DMS79 treated with DMSO at 0.1 percent for 48 hours (cell line): ENCODE results near the gene ATXN7L1.

Experiments
- DNase-seq: peaks from one replicate; lab custom pipeline; 2025; lab: John Stamatoyannopoulos, UW

ATXN7L1 gene, protein sequence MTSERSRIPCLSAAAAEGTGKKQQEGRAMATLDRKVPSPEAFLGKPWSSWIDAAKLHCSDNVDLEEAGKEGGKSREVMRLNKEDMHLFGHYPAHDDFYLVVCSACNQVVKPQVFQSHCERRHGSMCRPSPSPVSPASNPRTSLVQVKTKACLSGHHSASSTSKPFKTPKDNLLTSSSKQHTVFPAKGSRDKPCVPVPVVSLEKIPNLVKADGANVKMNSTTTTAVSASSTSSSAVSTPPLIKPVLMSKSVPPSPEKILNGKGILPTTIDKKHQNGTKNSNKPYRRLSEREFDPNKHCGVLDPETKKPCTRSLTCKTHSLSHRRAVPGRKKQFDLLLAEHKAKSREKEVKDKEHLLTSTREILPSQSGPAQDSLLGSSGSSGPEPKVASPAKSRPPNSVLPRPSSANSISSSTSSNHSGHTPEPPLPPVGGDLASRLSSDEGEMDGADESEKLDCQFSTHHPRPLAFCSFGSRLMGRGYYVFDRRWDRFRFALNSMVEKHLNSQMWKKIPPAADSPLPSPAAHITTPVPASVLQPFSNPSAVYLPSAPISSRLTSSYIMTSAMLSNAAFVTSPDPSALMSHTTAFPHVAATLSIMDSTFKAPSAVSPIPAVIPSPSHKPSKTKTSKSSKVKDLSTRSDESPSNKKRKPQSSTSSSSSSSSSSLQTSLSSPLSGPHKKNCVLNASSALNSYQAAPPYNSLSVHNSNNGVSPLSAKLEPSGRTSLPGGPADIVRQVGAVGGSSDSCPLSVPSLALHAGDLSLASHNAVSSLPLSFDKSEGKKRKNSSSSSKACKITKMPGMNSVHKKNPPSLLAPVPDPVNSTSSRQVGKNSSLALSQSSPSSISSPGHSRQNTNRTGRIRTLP

DNA sequence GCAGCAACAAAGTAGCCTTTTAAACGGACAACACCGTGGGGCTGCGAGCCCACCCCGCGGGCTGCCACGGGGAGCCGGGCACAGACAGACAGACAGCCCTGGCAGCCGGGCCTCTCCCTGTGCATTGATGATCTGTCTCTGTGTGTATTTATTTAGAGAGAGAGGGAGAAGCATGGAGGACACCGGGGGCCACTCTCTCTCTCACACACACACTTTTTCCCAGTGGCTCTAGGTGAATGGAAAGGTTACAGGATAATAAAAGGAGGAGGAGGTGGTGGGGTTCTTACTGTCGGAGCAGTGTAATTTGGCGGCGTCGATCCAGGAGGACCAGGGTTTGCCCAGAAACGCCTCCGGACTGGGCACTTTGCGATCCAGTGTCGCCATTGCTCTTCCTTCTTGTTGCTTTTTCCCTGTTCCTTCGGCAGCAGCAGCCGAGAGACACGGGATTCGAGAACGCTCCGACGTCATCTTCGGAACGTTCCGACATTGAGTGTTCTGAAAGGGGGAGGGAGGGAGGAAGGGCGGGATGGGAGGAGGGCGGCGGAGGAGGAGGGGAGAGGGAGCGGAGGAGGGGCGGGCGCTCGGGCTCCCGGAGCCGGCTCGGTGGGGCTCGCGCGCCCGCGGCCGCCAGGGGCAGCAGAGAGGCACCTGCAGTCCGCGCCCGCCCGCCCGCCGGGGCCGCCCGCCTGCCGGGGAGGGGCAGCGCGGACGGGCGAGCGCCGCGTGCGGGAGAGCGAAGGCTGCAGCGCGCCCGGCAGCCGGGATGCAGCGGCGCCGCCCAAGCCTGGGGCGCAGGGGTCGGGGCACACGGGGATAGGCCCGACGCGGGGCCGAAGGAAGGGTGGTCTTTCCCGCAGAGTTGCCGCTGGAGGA is at the start of gene ATXN7L1:
TSS of gene ATXN7L1 (minus strand) at position 509 of the 873 bp plus-strand sequence. CDS start at position 468, 41 bp downstream.
- peak; percentile 92 for DNase-seq

DNA sequence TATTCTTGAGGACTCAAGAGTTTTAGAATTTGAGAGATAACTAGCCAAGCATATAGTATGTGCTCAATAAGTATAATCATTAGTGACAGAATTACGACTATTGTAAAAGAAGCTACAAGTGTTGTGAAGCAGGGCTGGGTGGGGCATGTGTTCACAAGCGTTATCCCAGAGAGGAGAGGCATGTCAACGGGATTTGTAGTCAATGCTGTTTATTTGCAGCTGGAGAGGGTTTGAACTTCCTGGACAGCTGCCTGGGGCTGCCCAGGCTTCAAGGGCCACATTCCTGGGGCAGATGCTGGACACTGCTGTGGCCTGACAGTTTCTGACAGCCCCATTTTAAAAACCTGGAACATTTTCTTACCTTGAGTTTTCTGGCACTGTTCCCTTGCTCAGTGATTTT is 49.7 kb upstream of the ATXN7L1 start:
- no peak for DNase-seq

DNA sequence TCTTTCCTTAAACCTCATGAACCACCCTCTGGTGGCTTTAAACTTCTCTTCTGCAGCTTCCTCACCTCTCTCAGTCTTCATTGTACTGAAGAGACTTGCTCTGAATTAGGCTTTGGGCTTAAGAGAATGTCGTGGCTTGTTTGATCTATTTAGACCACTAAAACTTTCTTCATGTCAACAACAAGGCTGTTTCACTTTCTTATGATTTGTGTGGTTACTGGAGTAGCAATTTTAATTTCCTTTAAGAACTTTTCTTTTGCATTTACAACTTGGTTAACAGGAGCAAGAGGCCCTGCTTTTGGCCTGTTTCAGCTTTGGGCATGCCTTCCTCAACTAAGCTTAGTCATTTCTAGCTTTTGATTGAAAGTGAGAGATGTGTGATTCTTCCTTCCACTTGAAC is 48.5 kb upstream of the ATXN7L1 start:
- DNase-seq = no peak

DNA sequence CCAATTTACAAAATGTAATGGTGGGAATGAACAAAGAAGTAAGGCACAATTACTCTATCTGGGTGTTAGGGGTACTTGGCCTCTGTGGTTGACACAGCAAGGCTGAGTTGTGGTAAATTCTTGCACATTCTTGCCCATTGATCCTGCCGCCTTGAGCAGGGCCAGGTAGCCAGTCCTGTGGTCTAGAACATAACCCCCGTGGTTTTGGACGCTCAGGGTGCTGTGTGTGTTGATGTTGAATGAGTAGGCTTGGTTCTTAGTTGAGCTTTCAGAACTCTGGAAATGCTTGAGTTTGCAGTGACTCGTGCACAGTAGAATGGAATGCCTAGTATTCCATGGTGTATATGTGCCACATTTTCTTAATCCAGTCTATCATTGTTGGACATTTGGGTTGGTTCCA is 44.4 kb upstream of the ATXN7L1 start:
- DNase-seq = no peak

DNA sequence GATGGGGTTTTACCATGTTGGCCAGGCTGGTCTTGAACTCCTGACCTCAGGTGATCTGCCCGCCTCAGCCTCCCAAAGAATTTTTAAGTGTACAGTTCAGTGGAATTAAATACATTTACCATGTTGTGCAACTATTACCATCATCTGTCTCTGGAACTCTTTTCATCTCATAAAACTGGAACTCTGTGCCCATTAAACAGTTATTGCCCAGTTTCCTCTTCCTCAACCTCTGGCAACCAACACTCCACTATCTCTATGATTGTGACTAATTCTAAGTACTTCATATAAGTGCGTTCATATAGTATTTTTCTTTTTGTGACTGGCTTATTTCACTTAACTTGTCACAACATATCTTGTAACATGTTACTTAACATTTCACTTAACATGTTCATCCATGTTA is 41.3 kb upstream of the ATXN7L1 start:
- DNase-seq = no peak

DNA sequence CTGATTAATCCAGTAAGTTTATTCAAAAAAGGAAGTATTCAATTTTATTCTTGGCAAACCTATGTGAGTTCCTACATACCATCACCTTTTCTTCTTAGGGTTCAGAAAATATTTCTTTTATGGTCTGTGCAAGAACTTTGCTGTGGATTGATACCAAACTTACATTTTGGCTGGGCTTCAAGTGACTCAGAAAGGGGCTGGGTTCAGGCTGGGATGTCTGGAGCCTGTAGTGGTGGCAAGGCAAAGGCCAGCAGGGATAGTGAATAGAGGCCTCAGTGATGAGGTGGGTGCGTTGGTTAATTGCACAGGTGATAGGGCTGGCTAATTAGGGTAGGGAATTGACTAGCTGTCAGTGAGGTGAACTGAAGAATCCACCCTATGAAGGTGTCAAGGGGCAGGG is 40.2 kb upstream of the ATXN7L1 start:
- no peak for DNase-seq

DNA sequence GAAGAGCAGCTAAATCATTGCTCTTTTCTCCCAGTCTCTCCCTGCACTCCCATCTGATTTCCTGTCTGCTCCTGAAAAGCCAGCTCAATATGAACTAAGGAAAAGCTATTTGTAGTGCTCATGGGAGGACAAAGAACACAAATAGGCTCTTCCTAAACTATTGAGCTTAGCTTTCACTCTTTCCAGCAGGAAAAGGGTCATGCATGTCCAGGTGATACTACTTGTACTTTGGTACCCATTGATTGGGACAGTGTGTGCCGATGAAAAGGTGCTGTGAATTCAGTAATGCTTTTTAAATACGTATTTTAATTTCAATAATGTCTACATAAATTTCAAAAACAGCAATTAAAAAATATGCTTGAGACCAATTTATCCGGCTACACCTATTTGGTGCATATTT is 37.5 kb upstream of the ATXN7L1 start:
- DNase-seq = no peak

DNA sequence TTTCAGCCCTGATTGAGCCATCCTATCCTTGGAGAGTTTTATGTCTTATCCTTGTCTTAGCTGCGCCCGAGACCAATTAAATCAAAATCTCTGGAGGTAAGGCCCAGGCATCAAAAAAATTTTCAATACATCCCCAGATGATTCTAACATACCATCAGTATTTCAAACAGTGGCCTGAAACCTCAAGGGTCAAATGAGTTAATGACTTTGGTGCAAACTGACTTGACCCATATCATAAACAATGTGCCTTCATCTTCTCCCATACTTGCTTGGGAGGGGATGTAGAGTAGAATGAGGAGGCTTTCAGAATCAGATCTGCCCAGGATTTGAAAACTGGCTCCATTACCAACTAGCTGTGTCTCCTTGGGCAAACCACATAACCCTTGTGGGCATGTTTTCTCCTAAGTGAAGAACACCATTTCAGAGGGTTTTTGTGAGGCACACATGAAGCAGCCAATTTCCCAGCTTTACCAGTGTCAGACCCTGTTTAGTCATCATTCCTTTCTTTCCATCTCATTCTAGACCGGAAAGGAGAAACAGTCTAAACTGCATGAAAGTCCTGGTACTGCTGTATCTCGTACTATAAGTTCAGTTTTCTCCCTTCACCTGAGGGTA is 35.7 kb upstream of the ATXN7L1 start:
- no peak for DNase-seq

DNA sequence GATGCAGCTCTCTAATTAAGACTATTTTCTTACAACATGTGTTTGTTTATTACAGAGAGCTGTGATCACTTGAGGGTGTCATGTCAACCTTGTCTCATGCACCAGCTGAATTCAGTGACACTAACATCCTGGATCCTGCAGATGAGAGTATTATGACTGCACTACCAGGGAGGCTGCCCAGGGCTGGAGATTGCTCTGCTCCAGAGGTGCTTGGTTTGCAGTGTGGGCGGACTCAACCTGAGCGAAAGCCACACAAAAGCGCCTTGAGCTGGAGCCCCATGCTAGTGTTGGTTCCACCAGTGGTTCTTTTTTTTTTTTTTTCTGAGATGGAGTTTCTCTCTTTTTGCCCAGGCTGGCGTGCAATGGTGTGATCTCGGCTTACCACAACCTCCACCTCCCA is 33.8 kb upstream of the ATXN7L1 start:
- DNase-seq = no peak

DNA sequence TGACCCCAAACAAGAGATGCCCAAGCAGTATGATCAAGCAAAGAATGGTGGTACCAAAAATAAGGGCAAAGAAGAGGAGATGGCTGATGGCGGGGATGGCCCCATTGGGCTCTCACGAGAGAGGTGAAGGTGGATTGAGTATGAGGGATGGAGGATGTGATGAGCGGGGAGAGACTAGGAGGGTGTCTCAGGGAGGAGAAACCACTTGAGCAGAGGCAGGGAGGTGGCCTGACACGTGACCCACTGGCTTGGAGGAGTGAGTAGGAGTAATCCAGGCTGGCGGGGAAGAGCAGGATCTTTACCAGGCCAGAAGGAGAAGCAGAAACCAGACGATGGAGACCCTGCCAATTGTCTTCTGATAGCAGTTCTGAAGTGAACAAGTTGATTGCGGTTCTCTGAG is 33.3 kb upstream of the ATXN7L1 start:
- no peak for DNase-seq

DNA sequence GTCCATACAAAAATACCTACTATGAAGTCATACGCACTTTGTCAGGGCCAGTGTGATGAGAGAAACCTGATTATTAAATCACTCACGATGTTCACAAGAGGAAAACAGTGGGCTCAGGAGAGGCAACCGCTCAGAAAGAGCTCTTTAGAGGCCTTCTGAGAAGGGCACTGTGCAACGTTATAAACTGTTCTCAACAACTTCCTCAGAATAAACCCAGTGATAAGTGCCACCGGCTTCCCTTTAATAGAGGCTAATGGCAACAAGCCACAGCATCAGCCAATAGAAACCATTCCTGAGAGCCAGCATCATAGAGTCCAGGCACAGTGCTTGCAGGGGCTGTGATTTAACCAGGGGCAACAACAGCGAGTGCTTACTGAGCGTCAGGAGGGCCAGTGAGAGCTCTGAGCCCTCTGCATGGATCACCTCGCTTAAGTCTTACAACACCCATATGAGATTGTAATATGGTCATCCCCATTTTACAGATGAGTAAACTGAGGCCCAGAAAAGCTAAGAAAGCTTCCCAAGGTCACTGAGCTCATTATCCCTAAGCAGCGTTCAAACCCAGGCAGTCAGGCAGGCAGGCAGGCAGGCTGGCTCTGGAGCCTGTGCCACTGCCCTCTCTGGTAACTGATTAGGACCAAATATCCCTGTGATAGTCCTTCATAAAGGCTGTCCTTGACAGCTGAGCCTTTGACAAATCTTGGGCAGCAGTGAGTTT is 30.9 kb upstream of the ATXN7L1 start:
- DNase-seq = no peak

DNA sequence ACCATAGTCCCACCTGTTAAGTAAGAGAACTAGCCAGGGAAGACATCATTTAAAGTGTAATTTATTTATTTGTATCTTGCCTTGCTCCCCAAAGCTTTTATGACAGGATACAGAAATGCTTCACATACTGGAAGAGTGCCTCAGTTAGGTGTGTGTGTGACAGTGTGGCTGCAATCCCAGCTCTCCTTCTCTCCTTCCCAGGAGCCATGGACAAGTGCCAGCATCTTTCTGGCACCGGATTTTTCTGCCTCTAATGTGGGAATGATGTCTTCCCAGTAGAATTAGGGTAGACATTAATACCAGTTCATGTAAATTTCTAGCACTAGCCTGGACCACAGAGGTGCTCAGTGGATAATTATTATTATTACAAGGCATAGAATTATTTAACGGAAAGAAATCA is 30.3 kb upstream of the ATXN7L1 start:
- DNase-seq = peak; percentile 15

DNA sequence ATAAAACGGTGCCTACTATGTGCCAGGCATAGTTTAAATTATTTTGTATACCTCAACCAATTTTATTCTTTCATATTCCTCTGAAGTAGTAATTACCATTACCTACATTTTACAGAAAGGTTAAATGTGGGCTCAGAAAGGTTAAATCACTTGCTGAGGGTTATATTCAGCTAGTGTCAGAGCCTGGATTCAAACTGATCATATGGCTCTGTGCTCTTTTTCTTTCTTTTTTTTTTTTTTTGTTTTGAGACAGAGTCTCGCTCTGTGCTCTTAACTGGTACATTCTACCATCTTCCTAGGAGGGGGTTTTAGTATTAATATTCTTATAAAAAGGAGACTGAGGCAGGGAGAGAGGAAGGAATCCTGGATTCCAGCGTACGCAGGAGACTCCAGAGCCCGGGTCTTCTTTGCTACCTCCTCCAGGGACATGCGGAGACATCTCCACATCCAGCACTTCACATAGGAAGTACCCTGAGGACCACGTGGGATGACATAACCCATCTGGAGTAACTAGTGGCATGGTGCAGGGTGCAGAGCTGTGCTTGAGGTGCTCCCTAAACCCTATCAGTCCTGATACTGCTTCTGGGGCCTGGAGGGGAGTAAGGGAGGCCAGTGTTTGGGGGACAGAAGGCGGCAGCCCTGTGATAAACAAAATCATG is 29.6 kb upstream of the ATXN7L1 start:
- no peak for DNase-seq

DNA sequence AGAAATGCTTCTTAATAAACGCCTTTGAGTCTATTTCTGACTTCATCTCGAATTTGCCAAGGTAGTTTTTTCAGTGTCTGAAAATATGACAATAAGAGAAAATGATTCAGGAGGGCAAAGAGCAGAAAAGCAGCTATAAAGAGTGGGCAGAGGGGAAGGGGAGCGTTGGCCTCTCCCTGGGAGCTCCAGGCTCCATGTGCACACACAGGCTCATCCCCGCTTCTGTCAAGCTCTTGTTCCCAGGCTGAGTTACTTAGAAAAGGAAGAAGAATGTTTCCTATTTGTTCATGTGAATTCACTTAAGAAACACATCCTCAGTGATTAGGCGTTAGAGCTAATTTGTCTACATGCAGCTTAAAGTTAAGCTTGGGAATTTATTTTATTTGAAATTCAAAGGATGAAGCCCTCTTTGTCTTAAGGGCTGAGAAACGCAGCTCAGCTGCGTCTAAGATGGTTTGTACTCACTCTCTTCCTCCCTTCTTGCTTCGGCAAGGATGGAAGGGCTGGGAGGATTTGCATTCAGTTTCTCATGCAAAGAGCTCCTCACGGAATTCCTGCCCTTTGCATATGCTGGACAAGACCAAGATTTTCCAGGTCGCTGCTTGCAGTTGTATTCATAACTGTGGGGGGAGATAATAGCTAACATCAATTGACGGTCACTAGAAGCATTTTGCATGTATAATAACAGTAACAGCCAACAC is 29.0 kb upstream of the ATXN7L1 start:
- no peak for DNase-seq

DNA sequence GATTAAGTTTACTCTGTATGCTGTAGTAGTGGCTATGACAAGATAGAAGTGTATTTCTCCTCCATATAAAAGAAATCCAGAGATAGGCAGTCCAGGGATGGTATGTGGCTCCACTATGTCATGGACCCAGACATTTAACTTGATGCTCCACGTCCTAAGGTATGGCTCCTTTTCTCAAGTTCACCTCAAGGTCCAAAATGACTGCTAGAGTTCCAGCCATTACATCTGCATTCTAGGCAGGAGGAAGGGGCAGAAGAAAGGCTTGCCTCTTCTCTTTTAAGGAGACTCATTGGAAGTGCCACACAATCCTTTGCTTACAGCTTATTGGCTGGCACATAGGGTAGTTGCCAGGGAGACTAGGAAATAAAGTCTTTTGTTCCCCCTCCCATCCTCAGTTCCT is 27.7 kb upstream of the ATXN7L1 start:
- no peak for DNase-seq

DNA sequence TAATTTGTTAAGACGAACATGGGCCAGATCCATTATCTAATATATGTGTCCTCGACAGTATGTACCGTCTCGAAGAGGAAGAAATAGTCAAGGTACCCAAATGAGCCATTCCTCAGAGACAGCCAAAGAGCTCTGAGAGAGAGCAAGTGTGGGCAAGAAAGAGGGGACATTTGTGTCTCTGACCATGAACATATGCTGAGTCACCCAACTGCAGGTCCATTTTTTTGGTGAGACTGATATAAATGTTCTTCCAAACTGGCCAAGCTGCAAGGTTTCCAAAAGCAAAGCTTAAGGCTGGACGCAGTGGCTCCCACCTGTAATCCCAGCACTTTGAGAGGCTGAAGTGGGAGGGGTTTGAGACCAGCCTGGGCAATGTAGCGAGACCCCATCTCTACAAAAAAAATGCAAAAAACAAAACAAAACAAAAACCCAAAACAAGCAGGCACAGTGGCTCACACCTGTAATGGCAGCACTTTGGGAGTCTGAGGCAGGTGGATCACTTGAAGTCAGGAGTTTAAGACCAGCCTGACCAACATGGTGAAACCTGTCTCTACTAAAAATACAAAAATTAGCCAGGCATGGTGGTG is 26.0 kb upstream of the ATXN7L1 start:
- DNase-seq = no peak

DNA sequence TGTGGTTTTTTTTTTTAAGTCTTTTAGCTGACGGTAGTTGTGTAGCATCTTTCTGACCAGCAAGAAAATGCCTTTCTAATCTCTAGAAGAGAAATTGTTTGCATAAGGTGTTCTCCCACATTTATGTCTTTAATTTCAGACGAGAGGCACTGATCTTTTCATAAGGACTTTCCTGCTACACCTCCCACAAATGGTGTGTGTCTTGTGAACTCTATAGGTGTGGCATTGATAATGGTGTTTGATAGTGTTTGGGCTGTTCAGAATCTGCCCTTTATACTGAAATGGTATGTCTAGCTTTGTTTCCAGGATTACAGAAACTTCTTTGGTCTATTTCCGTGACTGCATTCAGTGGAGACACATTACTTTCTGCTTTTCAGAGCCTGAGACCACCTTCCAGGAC is 21.6 kb upstream of the ATXN7L1 start:
- no peak for DNase-seq

DNA sequence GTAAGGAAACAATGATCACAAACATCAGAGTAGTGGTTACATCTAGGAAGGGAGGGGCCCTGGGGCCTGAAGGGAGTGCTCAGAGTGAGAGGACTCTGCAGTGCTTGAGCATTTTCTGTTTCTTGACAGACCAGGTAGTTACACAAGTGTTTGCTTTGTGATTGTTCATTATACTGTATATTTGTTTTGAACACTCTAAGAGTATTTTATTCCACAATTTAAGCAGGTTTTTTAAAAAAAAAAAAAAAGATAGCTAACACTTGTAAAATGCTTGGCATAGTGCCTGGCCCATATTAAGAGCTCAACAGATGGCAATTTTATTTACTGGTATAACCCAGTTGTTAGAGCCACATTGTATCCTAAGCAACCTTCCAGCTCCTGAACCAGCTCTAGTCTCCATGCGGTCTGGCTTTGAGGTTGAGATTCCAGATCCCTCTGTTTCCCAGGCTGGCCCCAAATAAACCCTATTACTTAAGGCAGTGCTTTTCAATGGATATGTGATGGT is 20.1 kb upstream of the ATXN7L1 start:
- DNase-seq = peak; percentile 98

DNA sequence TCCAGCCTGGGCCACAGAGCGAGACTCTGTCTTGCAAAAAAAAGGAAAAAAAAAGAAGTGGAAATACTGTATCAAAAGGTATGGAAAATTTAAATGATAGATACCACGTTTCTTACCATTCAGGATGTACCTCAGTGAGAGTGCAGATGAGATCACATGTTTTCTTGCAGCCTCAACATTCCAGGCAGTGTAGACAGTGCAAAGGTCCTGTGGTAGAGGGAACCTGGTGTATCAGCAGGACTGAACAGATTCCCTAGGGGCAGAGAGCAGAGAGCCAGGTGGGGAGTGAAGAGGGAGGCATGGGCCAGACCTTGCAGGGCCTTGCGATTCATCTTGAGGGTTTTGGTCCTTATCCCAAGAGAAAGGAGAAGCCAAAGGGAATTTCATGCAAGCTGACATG is 17.7 kb upstream of the ATXN7L1 start:
- no peak for DNase-seq
